ENCODE measurements around the gene KIAA1671.

- no peak for TF ChIP-seq POLR2A (IDR thresholded peaks at IDR 0.05)
- TF ChIP-seq CTCF (IDR thresholded peaks at IDR 0.05 in 4 of 5, conservative IDR thresholded peaks at IDR 0.05 in 1 of 5), result no peak
Measured at GRCh38 chr22:25027043-25027906, 74.8 kb downstream of the KIAA1671 start.
